Daoy (cell line): ENCODE data around the gene MRPL12. TPM values are rescaled to one million over a fixed set of nuclear protein-coding genes. Genes with fewer than 3 reads are reported as not detected.

Source experiments
- DNase-seq: peaks from one replicate; pipeline ENCODE4 v3.0.0-alpha.2; 2015; ENCODE audit warnings: low read depth
- total RNA-seq: library from RNA; depleted of rRNA; stranded (reverse); fragments of >200 nt; shearing (Covaris generic); gene quantifications from 2 replicates; pipeline ENCODE4 v1.2.3, GENCODE V29; 2014

Gene MRPL12
- total RNA-seq, 1 experiment from 2014 or later: 19.3 TPM

DNA sequence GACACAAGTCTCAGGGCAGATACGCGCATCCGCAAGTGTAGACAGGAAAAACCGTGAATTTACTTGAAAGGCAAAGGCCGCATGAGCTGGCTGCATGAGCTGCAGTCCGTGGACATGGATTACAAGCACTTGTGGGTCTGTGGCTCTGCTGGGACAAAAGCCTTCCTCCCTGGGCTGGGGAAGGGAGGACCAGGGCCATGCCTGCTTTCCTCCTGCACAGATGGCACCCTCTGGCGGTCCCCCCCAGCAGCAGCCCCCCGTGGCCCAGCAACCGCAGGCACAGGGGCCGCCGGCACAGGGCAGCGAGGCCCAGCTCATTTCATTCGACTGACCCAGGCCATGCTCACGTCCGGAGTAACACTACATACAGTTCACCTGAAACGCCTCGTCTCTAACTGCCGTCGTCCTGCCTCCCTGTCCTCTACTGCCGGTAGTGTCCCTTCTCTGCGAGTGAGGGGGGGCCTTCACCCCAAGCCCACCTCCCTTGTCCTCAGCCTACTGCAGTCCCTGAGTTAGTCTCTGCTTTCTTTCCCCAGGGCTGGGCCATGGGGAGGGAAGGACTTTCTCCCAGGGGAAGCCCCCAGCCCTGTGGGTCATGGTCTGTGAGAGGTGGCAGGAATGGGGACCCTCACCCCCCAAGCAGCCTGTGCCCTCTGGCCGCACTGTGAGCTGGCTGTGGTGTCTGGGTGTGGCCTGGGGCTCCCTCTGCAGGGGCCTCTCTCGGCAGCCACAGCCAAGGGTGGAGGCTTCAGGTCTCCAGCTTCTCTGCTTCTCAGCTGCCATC is 1.7 kb upstream of the MRPL12 start:
- peak; percentile 42 for DNase-seq

GRCh38 chr17:81703747-81704654 is 834 bp downstream of the MRPL12 start:
- DNase-seq: no peak

DNA sequence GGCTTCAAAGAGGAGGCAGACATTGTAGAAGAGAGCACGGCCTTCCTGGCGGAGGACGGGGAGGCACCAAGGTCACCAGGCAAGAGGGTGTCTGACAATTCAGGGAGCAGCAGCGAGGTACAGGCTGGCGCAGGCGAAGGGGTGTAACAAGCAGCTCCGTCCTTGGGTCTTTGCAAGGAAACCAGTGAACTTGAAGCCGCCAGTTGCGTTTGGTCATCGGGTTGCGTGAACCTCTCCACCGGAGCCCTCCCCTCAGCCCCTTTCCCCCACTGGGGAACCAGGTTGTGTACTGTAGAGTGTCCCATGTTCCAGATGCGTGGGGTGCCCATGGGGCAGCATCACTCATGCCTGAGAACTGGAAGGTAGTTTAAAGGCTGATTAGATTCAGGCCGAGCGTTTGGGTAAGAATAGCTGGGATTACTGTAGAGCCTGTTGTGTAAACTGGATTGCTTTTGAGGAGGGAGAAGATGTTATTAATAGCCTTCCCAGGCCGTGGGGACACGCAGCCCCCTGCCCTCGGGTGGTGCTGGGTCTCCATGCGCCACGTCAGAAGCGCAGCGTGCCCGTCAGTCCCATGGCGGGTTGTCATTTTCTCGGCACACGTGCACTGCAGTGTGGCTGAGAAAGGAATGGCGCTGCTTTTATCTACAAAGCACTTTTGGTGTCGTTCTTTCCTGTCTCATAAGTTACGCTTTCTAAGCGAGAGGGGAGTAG is 2.5 kb downstream of the MRPL12 start:
- DNase-seq: no peak

DNA sequence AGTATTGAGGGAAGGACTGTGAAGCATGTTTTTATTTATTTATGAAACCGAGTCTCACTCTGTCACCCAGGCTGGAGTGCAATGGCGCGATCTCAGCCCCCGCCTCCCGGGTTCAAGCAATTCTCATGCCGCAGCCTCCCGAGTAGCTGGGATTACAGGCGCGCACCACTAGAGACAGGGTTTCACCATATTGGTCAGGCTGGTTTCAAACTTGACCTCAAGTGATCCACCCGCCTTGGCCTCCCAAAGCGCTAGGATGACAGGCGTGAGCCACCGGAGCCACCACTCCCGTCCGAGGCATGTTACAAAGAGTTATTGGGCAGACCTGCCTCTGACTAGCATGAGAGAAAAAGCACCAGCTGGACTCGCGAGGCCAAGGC is 3.1 kb downstream of the MRPL12 start:
- no peak for DNase-seq

DNA sequence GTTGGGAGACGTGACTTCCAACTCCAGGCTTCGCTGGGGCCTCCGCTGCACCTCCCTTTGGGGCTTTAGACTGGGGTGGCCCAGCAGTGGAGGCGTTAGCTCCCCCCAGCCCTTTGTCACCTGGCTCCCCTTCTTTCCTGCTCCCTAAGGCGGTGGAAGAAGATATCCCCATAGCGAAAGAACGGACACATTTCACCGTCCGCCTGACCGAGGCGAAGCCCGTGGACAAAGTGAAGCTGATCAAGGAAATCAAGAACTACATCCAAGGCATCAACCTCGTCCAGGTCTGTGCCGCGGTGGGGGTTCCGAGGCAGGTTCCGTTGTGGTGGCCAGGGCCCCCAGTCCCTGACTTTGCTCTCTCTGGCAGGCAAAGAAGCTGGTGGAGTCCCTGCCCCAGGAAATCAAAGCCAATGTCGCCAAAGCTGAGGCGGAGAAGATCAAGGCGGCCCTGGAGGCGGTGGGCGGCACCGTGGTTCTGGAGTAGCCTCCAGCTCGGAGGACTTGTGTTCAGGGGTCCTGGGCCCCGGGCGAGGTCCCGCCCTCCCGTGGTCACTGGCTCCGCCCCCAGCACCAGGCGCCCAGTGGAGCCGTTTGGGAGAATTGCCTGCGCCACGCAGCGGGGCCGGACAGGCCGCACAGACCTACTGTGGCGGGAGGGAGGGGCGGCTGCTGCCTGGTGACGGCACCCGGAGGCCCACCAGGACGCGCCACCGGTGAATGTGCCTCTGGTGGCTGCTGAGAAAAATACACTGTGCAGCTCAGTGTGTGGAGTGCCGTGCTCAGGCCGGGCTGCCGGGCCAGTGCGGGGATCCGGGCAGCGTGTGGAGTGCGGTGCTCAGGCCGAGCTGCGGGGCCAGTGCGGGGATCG is 3.8 kb downstream of the MRPL12 start:
- no peak for DNase-seq

DNA sequence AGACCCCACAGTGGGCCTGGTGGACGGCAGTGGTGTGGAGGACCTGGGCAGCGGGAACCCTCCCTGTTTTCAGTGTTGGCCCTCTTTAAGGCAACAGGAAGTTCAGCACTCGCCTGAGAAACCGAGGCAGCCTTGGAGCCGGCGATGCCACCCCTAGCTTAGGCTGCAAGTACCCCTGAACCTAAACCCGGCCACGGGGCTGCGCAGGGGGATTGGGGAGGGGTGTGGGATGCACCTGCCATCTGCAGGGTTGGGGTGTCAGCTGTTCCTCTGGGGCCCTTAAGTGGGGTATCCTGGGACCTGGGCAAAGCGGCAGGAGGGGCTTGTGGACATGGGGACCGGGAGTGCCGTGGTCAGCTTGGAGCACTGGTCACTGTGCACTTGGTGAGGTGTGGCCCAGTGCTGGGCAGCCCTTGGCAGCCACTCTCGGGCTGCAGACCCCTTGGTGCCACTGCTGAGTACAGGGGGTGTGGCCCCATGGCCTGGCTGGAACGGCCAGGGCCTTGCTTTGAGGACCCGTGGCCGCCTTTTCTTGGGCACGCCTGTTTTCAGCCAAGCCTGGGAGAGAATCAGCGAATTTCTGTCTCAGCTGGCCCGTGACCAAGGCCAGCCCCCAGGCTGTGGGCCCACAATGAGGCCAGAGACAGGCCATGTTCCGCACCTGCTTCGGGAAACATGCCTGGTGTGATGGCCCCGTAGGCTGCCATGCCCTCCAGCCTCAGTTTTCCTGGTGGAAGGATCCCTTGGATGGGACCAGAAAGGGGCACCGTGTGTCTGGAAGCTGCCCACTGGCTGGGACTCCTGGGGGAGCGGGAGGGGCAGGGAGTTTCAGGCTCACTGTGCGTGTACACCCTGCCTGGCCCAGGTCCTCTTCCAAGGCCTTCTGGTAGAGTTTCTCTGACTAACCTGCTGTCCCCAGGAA is 4.8 kb downstream of the MRPL12 start:
- DNase-seq: no peak

DNA sequence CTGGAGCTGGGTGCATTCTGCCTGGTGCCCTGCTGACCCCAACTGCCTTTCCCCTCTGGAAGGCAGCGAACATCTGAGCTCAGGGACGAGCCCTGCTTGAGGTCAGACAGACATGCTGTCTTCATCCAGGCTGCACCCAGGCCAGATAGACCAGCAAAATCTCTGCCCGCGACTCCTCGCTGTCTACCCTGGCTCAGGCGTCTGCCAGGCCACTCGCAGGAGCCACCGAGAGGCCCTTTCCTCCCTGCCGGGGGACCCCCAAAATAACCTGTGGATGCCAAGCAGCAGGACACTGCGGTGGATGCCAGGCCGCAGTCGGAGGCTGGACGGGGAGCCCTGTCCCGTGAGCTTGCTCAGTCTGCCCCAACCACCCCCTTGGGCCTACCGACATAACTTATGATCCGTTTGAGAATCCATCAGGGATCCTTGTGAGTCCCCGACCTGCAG is 5.6 kb downstream of the MRPL12 start:
- no peak for DNase-seq

DNA sequence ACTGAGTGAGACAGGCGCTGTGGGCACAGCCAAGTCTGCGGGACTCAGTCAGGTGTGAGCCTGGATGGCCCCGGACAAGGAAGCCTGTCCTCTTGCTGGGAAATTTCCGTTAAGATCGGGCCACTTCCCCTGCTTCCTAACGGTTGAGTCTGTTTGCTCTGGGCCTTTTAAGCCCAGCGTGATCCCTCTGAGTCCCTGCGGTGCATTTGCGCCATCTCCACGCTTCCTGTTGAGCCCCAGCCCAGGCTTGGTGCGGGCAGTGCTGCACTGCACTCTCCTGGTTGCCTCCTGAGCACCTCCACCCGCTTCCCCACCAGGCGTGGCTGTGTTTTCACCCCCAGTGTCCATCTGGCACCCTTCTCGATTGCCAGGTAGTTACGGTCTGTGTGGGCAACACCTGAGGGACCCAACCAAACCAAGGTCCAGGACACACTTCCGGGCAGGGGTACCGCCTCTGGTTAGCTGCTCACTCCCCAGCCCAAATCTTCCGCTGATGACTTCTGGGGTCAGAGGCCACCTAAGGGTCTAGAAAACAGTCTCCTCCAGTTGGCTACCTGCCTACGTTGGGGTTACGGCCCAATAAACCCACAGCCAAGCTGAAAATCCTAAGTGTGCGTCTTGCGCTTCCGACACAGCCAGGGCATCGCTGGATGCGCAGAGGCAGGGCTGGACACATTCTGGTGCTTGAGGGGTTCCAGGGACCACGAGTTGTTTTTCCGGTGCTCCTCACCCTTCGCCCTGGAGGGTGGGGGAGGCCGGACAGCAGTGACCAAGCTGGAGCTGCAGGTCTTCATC is 7.5 kb downstream of the MRPL12 start:
- DNase-seq: peak; percentile 41

DNA sequence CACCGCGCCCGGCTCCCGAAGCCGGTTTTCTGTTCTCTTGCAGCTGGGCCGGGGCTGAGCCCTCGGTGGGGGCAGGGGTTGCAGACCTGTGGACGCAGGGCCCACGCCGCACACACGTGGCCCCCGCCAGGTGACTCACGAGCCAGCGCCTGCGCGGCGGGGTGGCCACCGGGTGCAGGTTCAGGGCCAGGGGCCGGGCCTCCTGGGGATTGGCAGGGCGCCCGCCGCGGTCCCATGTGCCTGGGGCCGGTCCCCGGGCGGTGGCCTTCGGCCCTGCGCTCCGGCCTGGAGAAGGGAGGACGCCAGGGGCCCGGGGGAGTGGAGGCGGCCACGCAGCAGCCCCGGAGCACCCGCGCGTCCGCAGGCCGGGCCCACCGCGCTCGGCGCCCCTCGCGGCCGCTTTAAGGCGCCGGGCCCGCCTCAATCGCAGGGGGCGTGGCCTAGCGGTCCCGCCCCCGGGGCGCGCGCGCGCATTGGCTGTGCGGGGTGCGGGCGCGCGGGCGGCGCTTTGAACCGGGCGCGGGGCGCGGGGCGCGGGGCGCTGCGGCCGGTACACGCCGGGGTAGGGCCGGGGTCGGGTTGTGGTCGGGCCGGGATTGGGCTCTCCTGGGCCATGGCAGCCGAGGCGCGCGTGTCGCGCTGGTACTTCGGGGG is 8.8 kb downstream of the MRPL12 start, which contains the start of gene SLC25A10:
SLC25A10 (plus strand) TSS at position 471 of the 654 bp plus-strand sequence; CDS start at position 614, 143 bp downstream.
- DNase-seq: peak; percentile 91

- DNase-seq: peak; percentile 60
Measured at GRCh38 chr17:81712468-81713003, 9.4 kb downstream of the MRPL12 start.

DNA sequence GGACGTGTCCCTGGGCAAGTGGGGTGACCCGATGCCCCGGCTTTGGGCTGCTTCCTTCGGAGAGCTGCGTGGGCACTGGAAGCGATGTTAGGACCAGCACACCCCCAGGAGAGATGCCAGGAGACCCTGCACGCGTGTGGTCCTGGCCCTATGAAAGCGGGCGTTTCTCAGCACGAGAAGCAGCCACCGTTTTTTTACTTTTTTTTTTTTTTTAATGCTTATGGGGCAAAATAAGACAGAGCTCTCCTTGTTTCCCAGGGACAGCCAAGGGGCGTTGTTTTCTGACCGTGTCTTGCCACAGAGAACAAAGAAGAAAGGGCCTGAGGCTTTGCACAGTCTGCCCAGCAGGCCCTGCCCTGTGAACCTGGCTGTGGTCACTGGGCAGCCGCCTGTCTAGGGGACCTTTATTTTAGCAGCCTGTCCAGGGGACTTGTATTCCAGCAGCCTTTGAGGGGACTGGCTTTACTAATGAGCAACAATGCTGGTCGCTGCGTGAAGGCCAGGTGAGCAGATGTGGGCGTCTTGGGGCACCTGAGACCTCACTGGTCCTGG is 9.9 kb downstream of the MRPL12 start:
- no peak for DNase-seq

- DNase-seq: no peak
Measured at GRCh38 chr17:81713556-81714411, 10.6 kb downstream of the MRPL12 start.

DNA sequence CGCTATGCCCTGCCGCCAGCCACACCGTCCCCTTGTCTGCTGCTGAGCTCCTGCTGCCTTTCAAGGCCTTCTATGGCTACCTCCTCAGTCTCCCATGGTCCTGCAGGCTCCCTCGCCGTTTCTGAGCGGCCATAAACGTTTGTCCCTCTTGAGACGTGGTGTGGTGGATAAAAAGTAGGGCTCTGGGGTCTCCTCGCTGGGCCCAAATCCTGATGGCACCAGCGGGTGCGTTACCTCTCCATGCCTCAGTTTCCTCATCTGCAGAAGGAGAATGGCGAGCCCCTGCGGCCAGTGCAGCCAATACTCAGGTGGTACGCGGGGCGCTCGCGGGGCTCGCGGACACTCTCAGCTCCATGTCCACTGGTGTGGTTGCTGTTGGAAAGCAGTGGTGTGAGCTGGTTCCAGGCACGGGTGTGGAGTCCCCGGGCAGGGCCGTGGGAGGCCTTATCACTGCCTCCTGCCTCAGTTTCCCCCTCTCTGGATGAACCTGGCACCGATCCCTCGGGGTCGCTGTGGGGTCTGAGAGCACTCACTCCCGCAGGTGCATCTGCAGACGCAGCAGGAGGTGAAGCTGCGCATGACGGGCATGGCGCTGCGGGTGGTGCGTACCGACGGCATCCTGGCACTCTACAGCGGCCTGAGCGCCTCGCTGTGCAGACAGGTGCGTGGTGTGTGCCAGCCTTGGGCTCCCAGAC is 11.4 kb downstream of the MRPL12 start:
- no peak for DNase-seq

- DNase-seq: no peak
Measured at GRCh38 chr17:81715107-81715871, 12.1 kb downstream of the MRPL12 start.

DNA sequence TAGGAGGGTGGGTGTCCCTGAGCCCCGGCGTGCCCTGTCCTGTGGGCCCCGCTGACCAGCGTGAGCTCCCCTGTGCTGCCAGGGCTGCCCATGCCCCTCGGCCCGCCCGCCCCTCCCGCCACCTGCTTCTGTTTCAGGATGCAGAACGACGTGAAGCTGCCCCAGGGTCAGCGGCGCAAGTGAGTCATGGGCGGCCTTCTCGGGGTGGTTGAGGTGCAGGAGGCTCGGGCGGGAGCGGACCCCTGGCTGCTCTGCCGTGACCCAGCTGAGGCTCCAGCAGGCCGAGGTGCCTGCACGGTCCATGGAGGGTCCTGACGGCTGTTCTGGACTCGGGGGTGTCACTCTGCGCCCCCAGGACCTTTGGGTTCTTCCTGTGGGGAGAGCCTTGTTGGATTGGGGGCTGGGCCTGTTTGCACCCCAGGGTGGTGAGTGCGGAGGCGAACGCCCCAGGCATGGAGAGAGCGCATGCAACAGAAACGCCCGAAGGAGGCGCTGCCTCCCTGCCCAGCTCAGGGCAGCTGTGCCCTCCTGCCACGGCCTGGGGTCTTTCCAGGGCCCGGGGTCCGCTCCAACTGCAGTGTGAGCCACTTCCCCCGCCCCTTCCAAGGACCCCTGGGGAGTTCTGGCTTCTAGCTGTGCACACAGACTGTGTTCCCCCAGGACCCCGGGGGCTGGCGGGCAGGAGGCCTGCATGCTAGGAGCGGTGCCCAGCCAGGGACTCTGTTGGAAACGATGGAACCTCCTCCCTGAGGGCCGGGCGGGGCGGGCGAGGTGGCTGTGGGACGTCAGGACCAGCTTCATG is 12.9 kb downstream of the MRPL12 start:
- no peak for DNase-seq
